Measurements from ENCODE around the gene GNL3. TPM values are rescaled to one million over a fixed set of nuclear protein-coding genes. Genes with fewer than 3 reads are reported as not detected.

GNL3 gene
- total RNA-seq, 2 experiments from 2014 or later = 104 to 106 TPM

GRCh38 chr3:52684184-52684583 is 1.6 kb upstream of the GNL3 start:
- peaks cover 63% of the 10 kb centered on the region for H3K4me1 Mint-ChIP-seq (ENCODE audit: low read depth)
- H3K4me3 ChIP-seq (ENCODE audit: low read length) = no peak overlapping the region
- H3K27me3 Mint-ChIP-seq = no peaks in the 10 kb centered on the region
- no peak overlapping the region for H3K27ac ChIP-seq (ENCODE audit: low read depth in 1 of 2, low read length in 2 of 2)
- DNase-seq (no peak), ATAC-seq (ENCODE audit: poor library complexity) (no peak)
- peaks cover 46% of the 10 kb centered on the region for H3K36me3 ChIP-seq (ENCODE audit: insufficient read depth, low read length)
- TF ChIP-seq CTCF (IDR thresholded peaks at IDR 0.05) = no peak
- POLR2A ChIA-PET = interaction anchor here (0.6 to 1.5 kb wide), 2 partner anchors 22 to 137 kb away, joined by 3 to 9 read pairs; partner anchors contain the start of genes GLT8D1 and SPCS1
- peaks cover 78% of the 10 kb centered on the region for H3K36me3 Mint-ChIP-seq (ENCODE audit: low read depth)
- H3K9me3 ChIP-seq (ENCODE audit: control insufficient read depth in 1 of 2, insufficient read depth in 1 of 2, low read length in 2 of 2) = no peaks in the 10 kb centered on the region
- CTCF ChIA-PET = no interaction called here
- H3K9me3 Mint-ChIP-seq = no peaks in the 10 kb centered on the region
- no peaks in the 10 kb centered on the region for H3K27me3 ChIP-seq (ENCODE audit: control insufficient read depth in 1 of 2, insufficient read depth in 2 of 2, low read length in 2 of 2)
- H3K4me1 ChIP-seq (ENCODE audit: insufficient read depth, low read length) = peaks cover 21% of the 10 kb centered on the region
- peak overlapping the region; percentile 90 for H3K4me3 Mint-ChIP-seq
- intact Hi-C loops (cut with DNase I, micrococcal nuclease) = loop anchor here in 1 of 2 experiments (2.0 to 10.0 kb wide), 4 partner anchors 147 to 1011 kb away; partner anchors contain the start of genes GLYCTK, NISCH and UQCC5
- peak overlapping the region; percentile 97 for H3K27ac Mint-ChIP-seq

GRCh38 chr3:52685285-52685708 is 535 bp upstream of the GNL3 start:
- peaks cover 46% of the 10 kb centered on the region for H3K36me3 ChIP-seq (ENCODE audit: insufficient read depth, low read length)

GRCh38 chr3:52688266-52688665 is 2.4 kb downstream of the GNL3 start:
- peak overlapping the region; percentile 97 for H3K27ac Mint-ChIP-seq
- ATAC-seq (ENCODE audit: poor library complexity) (no peak), DNase-seq (no peak)
- intact Hi-C loops (cut with DNase I, micrococcal nuclease) = loop anchor here in 1 of 2 experiments (5.0 to 10.0 kb wide), 3 partner anchors 359 to 1191 kb away; partner anchors contain the start of genes GLYCTK and SFMBT1
- H3K4me3 Mint-ChIP-seq = peak overlapping the region; percentile 52
- peaks cover 89% of the 10 kb centered on the region for H3K36me3 Mint-ChIP-seq (ENCODE audit: low read depth)
- TF ChIP-seq CTCF (IDR thresholded peaks at IDR 0.05) = no peak
- no peaks in the 10 kb centered on the region for H3K9me3 Mint-ChIP-seq
- Histone ChIP-seq H3K27me3 (ENCODE audit: control insufficient read depth in 1 of 2, insufficient read depth in 2 of 2, low read length in 2 of 2) (no peaks in the 10 kb centered on the region), H3K4me1 (ENCODE audit: insufficient read depth, low read length) (peaks cover 21% of the 10 kb centered on the region), H3K27ac (ENCODE audit: low read depth in 1 of 2, low read length in 2 of 2) (peak overlapping the region in 1 of 2 donors; percentile 23), H3K4me3 (ENCODE audit: low read length) (no peak overlapping the region), H3K9me3 (ENCODE audit: control insufficient read depth in 1 of 2, insufficient read depth in 1 of 2, low read length in 2 of 2) (no peaks in the 10 kb centered on the region), H3K36me3 (ENCODE audit: insufficient read depth, low read length) (peaks cover 62% of the 10 kb centered on the region)
- ChIA-PET POLR2A (interaction anchor here (2.2 kb wide), 1 partner anchor 17 kb away, joined by 13 read pairs; the partner anchor contains the start of genes GLT8D1 and SPCS1), CTCF (interaction anchor here (0.8 to 1.0 kb wide), 2 partner anchors 8 to 11 kb away, joined by 3 to 4 read pairs; no protein-coding TSS in a partner anchor)
- peaks cover 40% of the 10 kb centered on the region for H3K4me1 Mint-ChIP-seq (ENCODE audit: low read depth)
- H3K27me3 Mint-ChIP-seq = no peaks in the 10 kb centered on the region

More at GRCh38 chr3:52685285-52685708, 535 bp upstream of the GNL3 start:
- intact Hi-C loops (cut with DNase I, micrococcal nuclease) = loop anchor here in 1 of 2 experiments (2.0 to 10.0 kb wide), 5 partner anchors 148 to 1188 kb away; partner anchors contain the start of genes GLYCTK, SFMBT1 and UQCC5
- CTCF ChIA-PET = no interaction called here
- Histone ChIP-seq H3K4me1 (ENCODE audit: insufficient read depth, low read length) (peaks cover 21% of the 10 kb centered on the region), H3K9me3 (ENCODE audit: control insufficient read depth in 1 of 2, insufficient read depth in 1 of 2, low read length in 2 of 2) (no peaks in the 10 kb centered on the region), H3K27ac (ENCODE audit: low read depth in 1 of 2, low read length in 2 of 2) (peak overlapping the region; percentile 85 to 91), H3K4me3 (ENCODE audit: low read length) (peak overlapping the region; percentile 81), H3K27me3 (ENCODE audit: control insufficient read depth in 1 of 2, insufficient read depth in 2 of 2, low read length in 2 of 2) (no peaks in the 10 kb centered on the region)
- Mint-ChIP-seq H3K27me3 (no peaks in the 10 kb centered on the region), H3K4me3 (peak overlapping the region; percentile 90), H3K36me3 (ENCODE audit: low read depth) (peaks cover 78% of the 10 kb centered on the region), H3K9me3 (no peaks in the 10 kb centered on the region), H3K4me1 (ENCODE audit: low read depth) (peaks cover 56% of the 10 kb centered on the region), H3K27ac (peak overlapping the region; percentile 97)
- TF ChIP-seq CTCF (IDR thresholded peaks at IDR 0.05) = no peak
- ATAC-seq (ENCODE audit: poor library complexity) = peak; percentile 53
- DNase-seq = peak; percentile 45 to 94 (median 62)
- POLR2A ChIA-PET = interaction anchor here (0.6 to 1.9 kb wide), 4 partner anchors 21 to 85 kb away, joined by 3 to 9 read pairs (median 5); partner anchors contain the start of genes GLT8D1, NEK4 and SPCS1
